Natural killer cell (primary cell): ENCODE measurements around the gene TMPRSS11A. TPM values are rescaled to one million over a fixed set of nuclear protein-coding genes. Genes with fewer than 3 reads are reported as not detected.

Experiments used
- ATAC-seq, 3 donors: fragments of 150-1000 bp in 2 of 3; fragments of 200-7000 bp in 1 of 3; cut with Tn5 transposase; 1 replicate in 1 of 3; 2 replicates in 2 of 3; pipeline ENCODE4 v1.10.0; 2021; ENCODE audit warnings: mild to moderate bottlenecking in 2 of 3, moderate library complexity in 2 of 3
- DNase-seq, 2 donors: peaks; one replicate each; pipeline versions ENCODE4 v3.0.0 to v3.0.0-alpha.2; 2013 to 2021; ENCODE audit warnings: mixed read lengths in 1 of 2
- H3K27ac ChIP-seq: one replicate; pipeline ENCODE4 v1.5.1; 2013; ENCODE audit warnings: mild to moderate bottlenecking, low read length
- H3K27me3 ChIP-seq: one replicate; pipeline ENCODE4 v1.6.1; 2013; ENCODE audit warnings: low read length; ENCODE audit not compliant: control insufficient read depth, insufficient read depth
- H3K36me3 ChIP-seq: one replicate; pipeline ENCODE4 v1.6.1; 2013; ENCODE audit warnings: low read length; ENCODE audit not compliant: control insufficient read depth, insufficient read depth
- H3K4me1 ChIP-seq: one replicate; pipeline ENCODE4 v1.6.1; 2013; ENCODE audit warnings: low read length; ENCODE audit not compliant: control insufficient read depth, insufficient read depth
- H3K4me3 ChIP-seq: one replicate; pipeline ENCODE4 v1.5.1; 2013; ENCODE audit warnings: low read length
- H3K9me3 ChIP-seq: one replicate; pipeline ENCODE4 v1.6.1; 2013; ENCODE audit warnings: low read length; ENCODE audit not compliant: control insufficient read depth, insufficient read depth
- H3K27ac Mint-ChIP-seq, 2 donors: one replicate each; pipeline ENCODE4 v1.8.0; 2022; ENCODE audit warnings: mild to moderate bottlenecking in 2 of 2, mixed read lengths in 2 of 2, moderate library complexity in 1 of 2
- H3K27me3 Mint-ChIP-seq, 2 donors: one replicate each; pipeline ENCODE4 v1.8.0; 2022; ENCODE audit warnings: low read depth in 2 of 2, mixed read lengths in 2 of 2
- H3K36me3 Mint-ChIP-seq: one replicate; pipeline ENCODE4 v1.8.0; 2022; ENCODE audit warnings: mixed read lengths
- H3K4me1 Mint-ChIP-seq, 2 donors: one replicate each; pipeline ENCODE4 v1.8.0; 2022; ENCODE audit warnings: mixed read lengths in 2 of 2
- H3K4me3 Mint-ChIP-seq: one replicate; pipeline ENCODE4 v1.8.0; 2022; ENCODE audit warnings: mild to moderate bottlenecking, moderate library complexity, mixed read lengths
- H3K9me3 Mint-ChIP-seq, 2 donors: one replicate each; pipeline ENCODE4 v1.8.0; 2022; ENCODE audit warnings: mixed read lengths in 2 of 2
- CTCF ChIP-seq: fragments of 200-600 bp; IDR thresholded peaks from one replicate; pipeline ENCODE4 v1.8.0; 2022; ENCODE audit warnings: antibody characterized with exemption
- WGBS: methylation state at CpG from one replicate; pipeline ENCODE4 v1.1.7; 2013; ENCODE audit warnings: missing lambda C conversion rate; ENCODE audit not compliant: insufficient coverage; 5-methylcytosine and 5-hydroxymethylcytosine counted together
- intact Hi-C: fragments of 100-400 bp; cut with micrococcal nuclease; formaldehyde crosslinking; loops from one replicate; pipeline ENCODE4 v1.14.2; 2022
- total RNA-seq, 4 donors: library from RNA; stranded (reverse); fragments of 120-200 nt in 1 of 4; gene quantifications; one replicate each; pipeline versions ENCODE4 v1.2.3 to v1.2.4, GENCODE V29; 2013 to 2022

The TMPRSS11A gene
- total RNA-seq, 3 donors from 2014 or later (not counting 1 experiment from before 2014, with no cell fraction given), result not detected

- H3K9me3 Mint-ChIP-seq, result no peaks in the 10 kb centered on the region
- no peaks in the 10 kb centered on the region for H3K36me3 Mint-ChIP-seq
- H3K27ac Mint-ChIP-seq, result no peak overlapping the region
- ATAC-seq, result no peak
- H3K4me1 ChIP-seq, result no peaks in the 10 kb centered on the region
- H3K4me3 ChIP-seq, result no peak overlapping the region
- H3K27ac ChIP-seq, result no peak overlapping the region
- H3K27me3 ChIP-seq, result no peaks in the 10 kb centered on the region
- no peak for DNase-seq
- no peak overlapping the region for H3K4me3 Mint-ChIP-seq
- H3K27me3 Mint-ChIP-seq, result no peaks in the 10 kb centered on the region
- no peak for TF ChIP-seq CTCF
- H3K36me3 ChIP-seq, result no peaks in the 10 kb centered on the region
- no peaks in the 10 kb centered on the region for H3K9me3 ChIP-seq
- intact Hi-C loops, result no loop called here
- peaks cover 18 to 21% of the 10 kb centered on the region in 2 donors for H3K4me1 Mint-ChIP-seq
Measured at GRCh38 chr4:67891645-67892044, 71.6 kb downstream of the TMPRSS11A start.

- Histone ChIP-seq H3K4me1 (no peaks in the 10 kb centered on the region), H3K4me3 (no peak overlapping the region), H3K27ac (no peak overlapping the region), H3K36me3 (no peaks in the 10 kb centered on the region), H3K27me3 (no peaks in the 10 kb centered on the region), H3K9me3 (no peaks in the 10 kb centered on the region)
- H3K36me3 Mint-ChIP-seq, result no peaks in the 10 kb centered on the region
- intact Hi-C loops, result no loop called here
- H3K27me3 Mint-ChIP-seq, result no peaks in the 10 kb centered on the region
- peak overlapping the region; percentile 54 to 84 for H3K27ac Mint-ChIP-seq
- no CpG with 5 or more reads among the region's 4 CpGs for WGBS
- ATAC-seq, result peak; percentile 67 to 81 (median 69)
- TF ChIP-seq CTCF, result no peak
- H3K4me3 Mint-ChIP-seq, result no peak overlapping the region
- peaks cover 24 to 28% of the 10 kb centered on the region in 2 donors for H3K4me1 Mint-ChIP-seq
- no peak for DNase-seq
- H3K9me3 Mint-ChIP-seq, result no peaks in the 10 kb centered on the region
Measured at GRCh38 chr4:67886281-67886680, 77.0 kb downstream of the TMPRSS11A start.

GRCh38 chr4:67885762-67886161, 77.5 kb downstream of the TMPRSS11A start:
- intact Hi-C loops, result no loop called here
- peak overlapping the region; percentile 54 to 84 for H3K27ac Mint-ChIP-seq

More at GRCh38 chr4:67885762-67886161, 77.5 kb downstream of the TMPRSS11A start:
- 77% methylated on average over 6 of the region's 6 CpGs for WGBS
- Mint-ChIP-seq H3K9me3 (no peaks in the 10 kb centered on the region), H3K27me3 (no peaks in the 10 kb centered on the region), H3K4me1 (peaks cover 24 to 28% of the 10 kb centered on the region in 2 donors), H3K36me3 (no peaks in the 10 kb centered on the region), H3K4me3 (no peak overlapping the region)
- DNase-seq, result no peak
- Histone ChIP-seq H3K36me3 (no peaks in the 10 kb centered on the region), H3K4me1 (no peaks in the 10 kb centered on the region), H3K27me3 (no peaks in the 10 kb centered on the region), H3K4me3 (no peak overlapping the region), H3K27ac (no peak overlapping the region), H3K9me3 (no peaks in the 10 kb centered on the region)
- peak in 1 of 3 donors; percentile 9 for ATAC-seq
- no peak for TF ChIP-seq CTCF
